ENCODE measurements around the gene SCGB3A2. TPM values are rescaled to one million over a fixed set of nuclear protein-coding genes. Genes with fewer than 3 reads are reported as not detected.

Gene SCGB3A2
- polyA plus RNA-seq, 1 donor (not counting 4 experiments of a cell fraction or from before 2014, with no cell fraction given) = not detected

DNA sequence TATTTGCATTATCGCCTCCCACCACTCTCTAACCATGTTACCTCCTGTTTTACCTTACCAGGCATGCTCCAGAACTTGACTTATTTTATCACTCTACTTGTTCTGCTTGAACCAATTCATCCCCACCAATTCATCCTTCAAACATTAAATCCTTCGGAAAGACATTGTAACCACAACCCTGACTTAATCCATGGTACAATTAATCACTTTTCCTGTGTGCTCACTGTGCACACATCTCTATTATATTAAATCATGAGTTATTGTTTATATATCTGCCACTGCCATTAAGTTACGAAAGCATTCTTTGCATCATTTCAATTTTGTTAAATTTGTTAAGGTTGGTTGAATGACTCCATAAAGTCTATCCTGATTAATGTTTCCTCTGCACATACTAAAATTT lies 35.3 kb downstream of the SCGB3A2 start:
- H3K27me3 ChIP-seq (ENCODE audit: control insufficient read depth, extremely low read depth, insufficient read depth, low read length) = no peaks in the 10 kb centered on the region
- H3K9ac ChIP-seq (ENCODE audit: control insufficient read depth, extremely low read depth, insufficient read depth, low read length) = no peak overlapping the region
- no peaks in the 10 kb centered on the region for H3K9me1 ChIP-seq (ENCODE audit: control insufficient read depth, extremely low read depth, insufficient read depth, low read length)
- TF ChIP-seq EZH2 (IDR thresholded peaks at IDR 0.05; ENCODE audit: low read length) = no peak
- TF ChIP-seq, protein P1, sequence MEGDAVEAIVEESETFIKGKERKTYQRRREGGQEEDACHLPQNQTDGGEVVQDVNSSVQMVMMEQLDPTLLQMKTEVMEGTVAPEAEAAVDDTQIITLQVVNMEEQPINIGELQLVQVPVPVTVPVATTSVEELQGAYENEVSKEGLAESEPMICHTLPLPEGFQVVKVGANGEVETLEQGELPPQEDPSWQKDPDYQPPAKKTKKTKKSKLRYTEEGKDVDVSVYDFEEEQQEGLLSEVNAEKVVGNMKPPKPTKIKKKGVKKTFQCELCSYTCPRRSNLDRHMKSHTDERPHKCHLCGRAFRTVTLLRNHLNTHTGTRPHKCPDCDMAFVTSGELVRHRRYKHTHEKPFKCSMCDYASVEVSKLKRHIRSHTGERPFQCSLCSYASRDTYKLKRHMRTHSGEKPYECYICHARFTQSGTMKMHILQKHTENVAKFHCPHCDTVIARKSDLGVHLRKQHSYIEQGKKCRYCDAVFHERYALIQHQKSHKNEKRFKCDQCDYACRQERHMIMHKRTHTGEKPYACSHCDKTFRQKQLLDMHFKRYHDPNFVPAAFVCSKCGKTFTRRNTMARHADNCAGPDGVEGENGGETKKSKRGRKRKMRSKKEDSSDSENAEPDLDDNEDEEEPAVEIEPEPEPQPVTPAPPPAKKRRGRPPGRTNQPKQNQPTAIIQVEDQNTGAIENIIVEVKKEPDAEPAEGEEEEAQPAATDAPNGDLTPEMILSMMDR (optimal IDR thresholded peaks at IDR 0.05 in 1 of 3, IDR thresholded peaks at IDR 0.05 in 1 of 3, conservative IDR thresholded peaks at IDR 0.05 in 1 of 3; ENCODE audit: extremely low read depth in 1 of 3, insufficient read depth in 2 of 3, low read length in 3 of 3) = no peak
- H3K36me3 ChIP-seq (ENCODE audit: control insufficient read depth in 2 of 2, extremely low read depth in 1 of 2, insufficient read depth in 2 of 2, low read length in 2 of 2) = no peaks in the 10 kb centered on the region
- H2AFZ ChIP-seq (ENCODE audit: control insufficient read depth, low read length) = no peak overlapping the region
- no peaks in the 10 kb centered on the region for H3K9me3 ChIP-seq (ENCODE audit: control insufficient read depth, low read depth, low read length)
- H4K20me1 ChIP-seq (ENCODE audit: control insufficient read depth, extremely low read depth, insufficient read depth, low read length) = no peaks in the 10 kb centered on the region
- H3K27ac ChIP-seq (ENCODE audit: control insufficient read depth, insufficient read depth, low read length) = no peak overlapping the region
- H3K4me2 ChIP-seq (ENCODE audit: control insufficient read depth, extremely low read depth, insufficient read depth, low read depth, low read length) = no peak overlapping the region
- FAIRE-seq = no peak
- dilution Hi-C loops (cut with MboI; ENCODE audit: extremely low pct_ligation_motif_present, low sequenced_read_pairs) = no loop called here
- no peak overlapping the region for H3K4me3 ChIP-seq (ENCODE audit: control insufficient read depth in 2 of 3, extremely low read depth in 1 of 3, insufficient read depth in 2 of 3, low read depth in 1 of 3, low read length in 3 of 3)
- no peaks in the 10 kb centered on the region for H3K79me2 ChIP-seq (ENCODE audit: control insufficient read depth, insufficient read depth, low read length)
- DNase-seq (ENCODE audit: low read depth, low spot score) = no peak
- H3K4me1 ChIP-seq (ENCODE audit: control insufficient read depth, extremely low read depth, insufficient read depth, low read length) = peaks cover 10% of the 10 kb centered on the region

DNA sequence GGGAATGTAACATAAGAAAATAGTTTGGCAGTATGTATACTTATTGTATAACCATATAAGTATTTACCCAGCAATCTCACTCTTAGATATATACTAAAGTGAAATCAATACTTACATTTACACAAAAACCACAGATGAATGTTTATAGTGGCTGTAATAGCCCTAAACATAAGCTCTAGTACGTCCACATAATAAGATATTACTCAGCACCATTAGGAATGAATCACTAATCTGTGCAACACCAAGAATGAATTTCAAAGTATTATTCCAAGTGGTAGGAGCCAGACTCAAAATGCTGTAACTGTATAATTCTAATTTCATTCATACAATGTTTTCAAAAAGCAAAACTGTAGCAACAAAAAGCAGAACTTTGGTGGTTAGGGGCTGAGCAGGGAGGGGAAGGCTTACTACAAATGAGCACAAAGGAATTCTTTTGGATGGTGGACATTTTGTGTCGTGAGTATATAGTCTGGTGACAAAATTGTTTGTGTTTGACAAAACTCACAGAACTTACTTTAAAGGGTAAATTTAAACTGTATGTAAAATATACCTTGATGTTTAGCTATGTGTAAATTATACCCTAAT lies 39.7 kb downstream of the SCGB3A2 start:
- Histone ChIP-seq H3K9me1 (ENCODE audit: control insufficient read depth, extremely low read depth, insufficient read depth, low read length) (no peaks in the 10 kb centered on the region), H3K27ac (ENCODE audit: control insufficient read depth, insufficient read depth, low read length) (no peak overlapping the region), H3K79me2 (ENCODE audit: control insufficient read depth, insufficient read depth, low read length) (no peaks in the 10 kb centered on the region), H3K4me3 (ENCODE audit: control insufficient read depth in 2 of 3, extremely low read depth in 1 of 3, insufficient read depth in 2 of 3, low read depth in 1 of 3, low read length in 3 of 3) (no peak overlapping the region), H3K9me3 (ENCODE audit: control insufficient read depth, low read depth, low read length) (no peaks in the 10 kb centered on the region), H3K9ac (ENCODE audit: control insufficient read depth, extremely low read depth, insufficient read depth, low read length) (no peak overlapping the region), H3K36me3 (ENCODE audit: control insufficient read depth in 2 of 2, extremely low read depth in 1 of 2, insufficient read depth in 2 of 2, low read length in 2 of 2) (no peaks in the 10 kb centered on the region), H3K4me2 (ENCODE audit: control insufficient read depth, extremely low read depth, insufficient read depth, low read depth, low read length) (peak overlapping the region; percentile 45), H3K4me1 (ENCODE audit: control insufficient read depth, extremely low read depth, insufficient read depth, low read length) (peaks cover 10% of the 10 kb centered on the region), H4K20me1 (ENCODE audit: control insufficient read depth, extremely low read depth, insufficient read depth, low read length) (no peaks in the 10 kb centered on the region), H2AFZ (ENCODE audit: control insufficient read depth, low read length) (no peak overlapping the region), H3K27me3 (ENCODE audit: control insufficient read depth, extremely low read depth, insufficient read depth, low read length) (no peaks in the 10 kb centered on the region)
- no peak for TF ChIP-seq EZH2 (IDR thresholded peaks at IDR 0.05; ENCODE audit: low read length)
- TF ChIP-seq, protein P1 (optimal IDR thresholded peaks at IDR 0.05 in 1 of 3, IDR thresholded peaks at IDR 0.05 in 1 of 3, conservative IDR thresholded peaks at IDR 0.05 in 1 of 3; ENCODE audit: extremely low read depth in 1 of 3, insufficient read depth in 2 of 3, low read length in 3 of 3) = no peak
- dilution Hi-C loops (cut with MboI; ENCODE audit: extremely low pct_ligation_motif_present, low sequenced_read_pairs) = no loop called here
- no peak for FAIRE-seq
- DNase-seq (ENCODE audit: low read depth, low spot score) = no peak
